ENCODE results near the gene IL23R. TPM values are rescaled to one million over a fixed set of nuclear protein-coding genes. Genes with fewer than 3 reads are reported as not detected.

The IL23R gene
- total RNA-seq, 3 donors from 2014 or later (not counting 1 experiment from before 2014, with no cell fraction given): 0.31 to 0.55 (median 0.34) TPM

GRCh38 chr1:67126974-67127373 is 39.3 kb upstream of the IL23R start:
- H3K27ac ChIP-seq (ENCODE audit: low read length): no peak overlapping the region
- WGBS (ENCODE audit: insufficient coverage): 100% methylated on average over 1 of the region's 1 CpG
- DNase-seq: no peak
- TF ChIP-seq CTCF (IDR thresholded peaks at IDR 0.05): no peak
- ATAC-seq: no peak
- intact Hi-C loops (cut with micrococcal nuclease): no loop called here
- no peaks in the 10 kb centered on the region for H3K9me3 Mint-ChIP-seq
- no peak overlapping the region for H3K27ac Mint-ChIP-seq
- no peak overlapping the region for H3K4me3 Mint-ChIP-seq
- H3K27me3 ChIP-seq (ENCODE audit: control insufficient read depth, insufficient read depth, low read length): no peaks in the 10 kb centered on the region
- no peaks in the 10 kb centered on the region for H3K4me1 ChIP-seq (ENCODE audit: control insufficient read depth, insufficient read depth, low read length)
- no peaks in the 10 kb centered on the region for H3K9me3 ChIP-seq (ENCODE audit: control insufficient read depth, insufficient read depth, low read length)
- no peaks in the 10 kb centered on the region for H3K36me3 ChIP-seq (ENCODE audit: control insufficient read depth, insufficient read depth, low read length)
- no peaks in the 10 kb centered on the region for H3K27me3 Mint-ChIP-seq (ENCODE audit: low read depth in 2 of 2)
- H3K4me1 Mint-ChIP-seq: peaks cover 0 to 8% of the 10 kb centered on the region in 2 donors
- H3K4me3 ChIP-seq (ENCODE audit: low read length): no peak overlapping the region
- no peaks in the 10 kb centered on the region for H3K36me3 Mint-ChIP-seq

GRCh38 chr1:67130673-67131072 is 35.6 kb upstream of the IL23R start:
- intact Hi-C loops (cut with micrococcal nuclease): no loop called here
- Histone ChIP-seq H3K4me3 (ENCODE audit: low read length) (no peak overlapping the region), H3K27ac (ENCODE audit: low read length) (no peak overlapping the region), H3K4me1 (ENCODE audit: control insufficient read depth, insufficient read depth, low read length) (peaks cover 8% of the 10 kb centered on the region), H3K9me3 (ENCODE audit: control insufficient read depth, insufficient read depth, low read length) (no peaks in the 10 kb centered on the region), H3K36me3 (ENCODE audit: control insufficient read depth, insufficient read depth, low read length) (no peaks in the 10 kb centered on the region), H3K27me3 (ENCODE audit: control insufficient read depth, insufficient read depth, low read length) (peaks cover 4% of the 10 kb centered on the region)
- ATAC-seq (no peak), DNase-seq (no peak)
- Mint-ChIP-seq H3K36me3 (no peaks in the 10 kb centered on the region), H3K27me3 (ENCODE audit: low read depth in 2 of 2) (peaks cover 5 to 11% of the 10 kb centered on the region in 2 donors), H3K27ac (no peak overlapping the region), H3K4me3 (no peak overlapping the region), H3K9me3 (no peaks in the 10 kb centered on the region), H3K4me1 (peaks cover 7 to 15% of the 10 kb centered on the region in 2 donors)
- WGBS (ENCODE audit: insufficient coverage): no CpG with 5 or more reads among the region's 2 CpGs
- TF ChIP-seq CTCF (IDR thresholded peaks at IDR 0.05): no peak

GRCh38 chr1:67133177-67133576 is 33.1 kb upstream of the IL23R start:
- DNase-seq: no peak
- intact Hi-C loops (cut with micrococcal nuclease): no loop called here
- Mint-ChIP-seq H3K27me3 (ENCODE audit: low read depth in 2 of 2) (peaks cover 5 to 11% of the 10 kb centered on the region in 2 donors), H3K9me3 (no peaks in the 10 kb centered on the region), H3K4me1 (peaks cover 7% of the 10 kb centered on the region in 2 donors), H3K4me3 (no peak overlapping the region), H3K36me3 (no peaks in the 10 kb centered on the region), H3K27ac (no peak overlapping the region)
- Histone ChIP-seq H3K4me1 (ENCODE audit: control insufficient read depth, insufficient read depth, low read length) (peaks cover 8% of the 10 kb centered on the region), H3K27ac (ENCODE audit: low read length) (no peak overlapping the region), H3K9me3 (ENCODE audit: control insufficient read depth, insufficient read depth, low read length) (no peaks in the 10 kb centered on the region), H3K4me3 (ENCODE audit: low read length) (no peak overlapping the region), H3K27me3 (ENCODE audit: control insufficient read depth, insufficient read depth, low read length) (peaks cover 4% of the 10 kb centered on the region), H3K36me3 (ENCODE audit: control insufficient read depth, insufficient read depth, low read length) (no peaks in the 10 kb centered on the region)
- no peak for TF ChIP-seq CTCF (IDR thresholded peaks at IDR 0.05)
- ATAC-seq: no peak
- 85% methylated on average over 2 of the region's 2 CpGs for WGBS (ENCODE audit: insufficient coverage)

- H3K9me3 Mint-ChIP-seq: no peaks in the 10 kb centered on the region
- H3K4me1 Mint-ChIP-seq: peaks cover 7% of the 10 kb centered on the region in 2 donors
- 14% methylated on average over 28 of the region's 28 CpGs for WGBS (ENCODE audit: insufficient coverage)
- H3K9me3 ChIP-seq (ENCODE audit: control insufficient read depth, insufficient read depth, low read length): no peaks in the 10 kb centered on the region
- peaks cover 8% of the 10 kb centered on the region for H3K4me1 ChIP-seq (ENCODE audit: control insufficient read depth, insufficient read depth, low read length)
- H3K36me3 Mint-ChIP-seq: no peaks in the 10 kb centered on the region
- ATAC-seq: peak in 2 of 3 donors; percentile 28 to 52
- H3K4me3 Mint-ChIP-seq: peak within 1 kb of the TSS; percentile 64
- peaks cover 4% of the 10 kb centered on the region for H3K27me3 ChIP-seq (ENCODE audit: control insufficient read depth, insufficient read depth, low read length)
- H3K27ac ChIP-seq (ENCODE audit: low read length): no peak within 1 kb of the TSS
- no peaks in the 10 kb centered on the region for H3K36me3 ChIP-seq (ENCODE audit: control insufficient read depth, insufficient read depth, low read length)
- peak within 1 kb of the TSS in 1 of 2 donors; percentile 46 for H3K27ac Mint-ChIP-seq
- DNase-seq: peak in 1 of 2 donors; percentile 53
- H3K4me3 ChIP-seq (ENCODE audit: low read length): no peak within 1 kb of the TSS
- no peak for TF ChIP-seq CTCF (IDR thresholded peaks at IDR 0.05)
- H3K27me3 Mint-ChIP-seq (ENCODE audit: low read depth in 2 of 2): peaks cover 5 to 11% of the 10 kb centered on the region in 2 donors
- intact Hi-C loops (cut with micrococcal nuclease): no loop called here
Observed at GRCh38 chr1:67134695-67135094, 31.6 kb upstream of the IL23R start, which contains the start of gene C1orf141. C1orf141 (minus strand) TSS chr1:67134970; CDS start chr1:67127240, 7,730 bp downstream.

Data from natural killer cell (primary cell).